K562 (cell line): ENCODE measurements around the gene TMEM209. TPM values are rescaled to one million over a fixed set of nuclear protein-coding genes. Genes with fewer than 3 reads are reported as not detected.

ENCODE experiments used
- DMBX1 ChIP-seq: fragments of 250-450 bp; sonication (Bioruptor Pico); IDR thresholded peaks from 2 replicates; pipeline ENCODE4 v1.8.0; 2022; ENCODE audit warnings: inconsistent platforms, mild to moderate bottlenecking, moderate library complexity, borderline replicate concordance
- NR2C1 ChIP-seq, 2 experiments: fragments of 450-650 bp; IDR thresholded peaks; 2 replicates each; pipeline ENCODE4 v1.6.1; 2017; ENCODE audit warnings: mild to moderate bottlenecking in 2 of 2, antibody characterized with exemption in 1 of 2, inconsistent platforms in 1 of 2, missing compliant biosample characterization in 1 of 2, missing genetic modification characterization in 1 of 2
- NR2C2 ChIP-seq, 2 experiments: fragments of 200-800 bp in 1 of 2; sonication (Bioruptor generic) in 1 of 2; sonication (generic) in 1 of 2; formaldehyde crosslinking in 1 of 2; IDR thresholded peaks; 2 replicates each; pipeline versions ENCODE4 v1.6.1 to v1.8.0; 2016 to 2022; ENCODE audit warnings: mild to moderate bottlenecking in 1 of 2, missing compliant biosample characterization in 1 of 2, missing genetic modification characterization in 1 of 2, missing genetic modification reagents in 1 of 2
- NR4A1 ChIP-seq, 2 experiments: fragments of 250-450 bp in 1 of 2; fragments of 450-650 bp in 1 of 2; sonication (Bioruptor Pico) in 1 of 2; IDR thresholded peaks; 2 replicates each; pipeline versions ENCODE4 v1.4.0 to v1.6.1; 2016 to 2020; ENCODE audit warnings: mild to moderate bottlenecking in 2 of 2, missing compliant biosample characterization in 1 of 2, missing genetic modification characterization in 1 of 2, moderate library complexity in 1 of 2
- PTRF ChIP-seq: fragments of 450-650 bp; IDR thresholded peaks from 2 replicates; pipeline ENCODE4 v1.6.1; 2016; ENCODE audit warnings: mild to moderate bottlenecking, missing genetic modification characterization, missing compliant biosample characterization
- SMAD4 ChIP-seq: fragments of 250-450 bp; sonication (Bioruptor Pico); conservative IDR thresholded peaks from 2 replicates; pipeline ENCODE4 v1.8.0; 2021; ENCODE audit warnings: inconsistent platforms, mild to moderate bottlenecking, moderate library complexity
- SREBF2 ChIP-seq: sonication (generic); formaldehyde crosslinking; IDR thresholded peaks from 2 replicates; pipeline ENCODE4 v1.4.0; 2020; ENCODE audit warnings: mild to moderate bottlenecking, missing genetic modification reagents
- TAL1 ChIP-seq: fragments of 450-650 bp; IDR thresholded peaks from 2 replicates; pipeline ENCODE4 v1.6.1; 2016; ENCODE audit warnings: mild to moderate bottlenecking
- polyA plus RNA-seq, 8 experiments: library from polyadenylated mRNA; depleted of rRNA in 4 of 8; stranded (reverse) in 5 of 8; unstranded in 3 of 8; fragments of >200 nt; fragmentation: Nextera tagmentation in 2 of 8; fragmentation: Illumina TruSeq in 1 of 8; extraction: Ambion mirVana in 2 of 8; extraction: Trizol in 1 of 8; gene quantifications; 2 replicates each; pipeline versions ENCODE4 v1.2.1 to v1.2.3, GENCODE V29; 2011 to 2014; ENCODE audit warnings: inconsistent platforms in 1 of 8, missing spikeins in 1 of 8
- total RNA-seq, 7 experiments: library from RNA; depleted of rRNA in 6 of 7; stranded (reverse); fragments of >200 nt in 6 of 7; fragmentation: Illumina TruSeq in 2 of 7; extraction: Trizol in 2 of 7; gene quantifications; 2 replicates each; pipeline versions ENCODE4 v1.2.1 to v1.2.3, GENCODE V29; 2011 to 2021; ENCODE audit warnings: low replicate concordance in 1 of 7
- TF ChIP-seq, protein P1 (sequence below), 2 experiments: fragments of 250-450 bp in 1 of 2; fragments of 450-650 bp in 1 of 2; sonication (Bioruptor Pico) in 1 of 2; IDR thresholded peaks; 2 replicates each; pipeline versions ENCODE4 v1.6.1 to v1.8.0; 2016 to 2021; ENCODE audit warnings: mild to moderate bottlenecking in 2 of 2, moderate library complexity in 2 of 2, missing compliant biosample characterization in 1 of 2, missing genetic modification characterization in 1 of 2
- TF ChIP-seq, protein P2 (sequence below), 3 experiments: IDR thresholded peaks in 2 of 3; conservative IDR thresholded peaks in 1 of 3; 2 replicates each; pipeline ENCODE4 v1.5.1; 2011 to 2012; ENCODE audit warnings: low read length in 3 of 3, mild to moderate bottlenecking in 3 of 3, control low read depth in 2 of 3, improper control_type of control experiment in 1 of 3, inconsistent platforms in 1 of 3, low read depth in 1 of 3, mixed read lengths in 1 of 3, moderate library complexity in 1 of 3; ENCODE audit not compliant: insufficient read depth in 2 of 3
- TF ChIP-seq, protein P3 (sequence below): fragments of 450-650 bp; IDR thresholded peaks from 2 replicates; pipeline ENCODE4 v1.6.1; 2017; ENCODE audit warnings: antibody characterized with exemption, mild to moderate bottlenecking

TMEM209 gene
- total and polyA plus RNA-seq, 9 of the 15 experiments (the other 6 are each of a cell fraction or from before 2014, with no cell fraction given) = 36.8 to 116 (median 76.6) TPM

DNA sequence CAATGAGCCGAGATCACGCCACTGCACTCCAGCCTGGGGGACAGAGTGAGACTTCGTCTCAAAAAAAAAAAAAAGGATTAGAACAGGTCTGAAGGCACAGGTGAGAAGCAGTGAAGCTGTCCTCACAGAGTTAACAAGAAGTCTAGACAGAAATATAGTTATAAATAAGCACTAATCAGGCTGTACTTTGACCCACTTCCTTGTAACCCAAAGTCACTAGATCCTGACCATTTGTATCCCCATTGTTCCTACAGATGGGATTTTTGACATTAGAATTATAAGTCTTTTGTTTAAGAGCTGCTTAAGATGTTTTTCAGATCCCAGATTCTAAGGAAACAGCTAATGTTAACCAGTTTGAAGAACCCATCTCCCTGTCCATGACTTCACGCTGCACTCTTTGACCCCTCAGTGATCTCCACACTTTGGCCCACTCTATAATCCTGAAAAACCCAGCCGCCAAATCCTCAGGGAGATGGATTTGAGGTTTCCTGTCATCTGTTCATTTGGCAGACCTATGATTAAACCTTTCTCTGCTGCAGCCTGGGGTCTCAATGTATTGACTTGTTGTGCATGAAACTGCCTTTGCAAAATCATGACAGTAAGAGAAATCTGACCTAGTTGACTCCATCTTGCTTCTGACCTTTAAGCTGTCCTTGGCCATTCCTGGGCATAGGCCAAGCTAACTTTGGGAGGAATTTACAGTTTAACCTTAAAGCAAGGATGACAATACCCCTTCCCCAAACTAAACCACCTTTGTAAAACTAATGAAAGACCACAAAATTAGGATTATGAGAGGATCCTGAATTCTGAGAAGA lies 13.8 kb upstream of the TMEM209 start (continued):
- TF ChIP-seq NR4A1 (CRISPR knock-in tag; IDR thresholded peaks at IDR 0.05) (no peak), NR4A1 (tag; IDR thresholded peaks at IDR 0.05) (peak; percentile 69; the same call in 1 of the 2 replicates), NR2C1 (IDR thresholded peaks at IDR 0.05) (no peak), NR2C1 (tag; IDR thresholded peaks at IDR 0.05) (peak; percentile 41; the same call in 1 of the 2 replicates), DMBX1 (CRISPR knock-in tag) (0 out of 2 replicates have a peak, but pooled peaks have one; percentile 44), TAL1 (no peak), NR2C2 (CRISPR knock-in tag; IDR thresholded peaks at IDR 0.05) (no peak), NR2C2 (tag; IDR thresholded peaks at IDR 0.05) (peak; percentile 23; the same call in 1 of the 2 replicates), PTRF (tag) (peak; percentile 79; the same call in 1 of the 2 replicates), SREBF2 (CRISPR knock-in tag) (no peak), SMAD4 (CRISPR knock-in tag) (0 out of 2 replicates have a peak, but pooled peaks have one; percentile 23)
- TF ChIP-seq, protein P1, sequence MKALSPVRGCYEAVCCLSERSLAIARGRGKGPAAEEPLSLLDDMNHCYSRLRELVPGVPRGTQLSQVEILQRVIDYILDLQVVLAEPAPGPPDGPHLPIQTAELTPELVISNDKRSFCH (CRISPR knock-in tag; IDR thresholded peaks at IDR 0.05) = no peak
- TF ChIP-seq, protein P1 (tag; IDR thresholded peaks at IDR 0.05) = 0 out of 2 replicates have a peak, but pooled peaks have one; percentile 21
- TF ChIP-seq, protein P2, sequence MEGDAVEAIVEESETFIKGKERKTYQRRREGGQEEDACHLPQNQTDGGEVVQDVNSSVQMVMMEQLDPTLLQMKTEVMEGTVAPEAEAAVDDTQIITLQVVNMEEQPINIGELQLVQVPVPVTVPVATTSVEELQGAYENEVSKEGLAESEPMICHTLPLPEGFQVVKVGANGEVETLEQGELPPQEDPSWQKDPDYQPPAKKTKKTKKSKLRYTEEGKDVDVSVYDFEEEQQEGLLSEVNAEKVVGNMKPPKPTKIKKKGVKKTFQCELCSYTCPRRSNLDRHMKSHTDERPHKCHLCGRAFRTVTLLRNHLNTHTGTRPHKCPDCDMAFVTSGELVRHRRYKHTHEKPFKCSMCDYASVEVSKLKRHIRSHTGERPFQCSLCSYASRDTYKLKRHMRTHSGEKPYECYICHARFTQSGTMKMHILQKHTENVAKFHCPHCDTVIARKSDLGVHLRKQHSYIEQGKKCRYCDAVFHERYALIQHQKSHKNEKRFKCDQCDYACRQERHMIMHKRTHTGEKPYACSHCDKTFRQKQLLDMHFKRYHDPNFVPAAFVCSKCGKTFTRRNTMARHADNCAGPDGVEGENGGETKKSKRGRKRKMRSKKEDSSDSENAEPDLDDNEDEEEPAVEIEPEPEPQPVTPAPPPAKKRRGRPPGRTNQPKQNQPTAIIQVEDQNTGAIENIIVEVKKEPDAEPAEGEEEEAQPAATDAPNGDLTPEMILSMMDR (IDR thresholded peaks at IDR 0.05 in 2 of 3, conservative IDR thresholded peaks at IDR 0.05 in 1 of 3; ENCODE audit: insufficient read depth in 2 of 3, low read depth in 1 of 3, low read length in 3 of 3) = no peak
- TF ChIP-seq, protein P3, sequence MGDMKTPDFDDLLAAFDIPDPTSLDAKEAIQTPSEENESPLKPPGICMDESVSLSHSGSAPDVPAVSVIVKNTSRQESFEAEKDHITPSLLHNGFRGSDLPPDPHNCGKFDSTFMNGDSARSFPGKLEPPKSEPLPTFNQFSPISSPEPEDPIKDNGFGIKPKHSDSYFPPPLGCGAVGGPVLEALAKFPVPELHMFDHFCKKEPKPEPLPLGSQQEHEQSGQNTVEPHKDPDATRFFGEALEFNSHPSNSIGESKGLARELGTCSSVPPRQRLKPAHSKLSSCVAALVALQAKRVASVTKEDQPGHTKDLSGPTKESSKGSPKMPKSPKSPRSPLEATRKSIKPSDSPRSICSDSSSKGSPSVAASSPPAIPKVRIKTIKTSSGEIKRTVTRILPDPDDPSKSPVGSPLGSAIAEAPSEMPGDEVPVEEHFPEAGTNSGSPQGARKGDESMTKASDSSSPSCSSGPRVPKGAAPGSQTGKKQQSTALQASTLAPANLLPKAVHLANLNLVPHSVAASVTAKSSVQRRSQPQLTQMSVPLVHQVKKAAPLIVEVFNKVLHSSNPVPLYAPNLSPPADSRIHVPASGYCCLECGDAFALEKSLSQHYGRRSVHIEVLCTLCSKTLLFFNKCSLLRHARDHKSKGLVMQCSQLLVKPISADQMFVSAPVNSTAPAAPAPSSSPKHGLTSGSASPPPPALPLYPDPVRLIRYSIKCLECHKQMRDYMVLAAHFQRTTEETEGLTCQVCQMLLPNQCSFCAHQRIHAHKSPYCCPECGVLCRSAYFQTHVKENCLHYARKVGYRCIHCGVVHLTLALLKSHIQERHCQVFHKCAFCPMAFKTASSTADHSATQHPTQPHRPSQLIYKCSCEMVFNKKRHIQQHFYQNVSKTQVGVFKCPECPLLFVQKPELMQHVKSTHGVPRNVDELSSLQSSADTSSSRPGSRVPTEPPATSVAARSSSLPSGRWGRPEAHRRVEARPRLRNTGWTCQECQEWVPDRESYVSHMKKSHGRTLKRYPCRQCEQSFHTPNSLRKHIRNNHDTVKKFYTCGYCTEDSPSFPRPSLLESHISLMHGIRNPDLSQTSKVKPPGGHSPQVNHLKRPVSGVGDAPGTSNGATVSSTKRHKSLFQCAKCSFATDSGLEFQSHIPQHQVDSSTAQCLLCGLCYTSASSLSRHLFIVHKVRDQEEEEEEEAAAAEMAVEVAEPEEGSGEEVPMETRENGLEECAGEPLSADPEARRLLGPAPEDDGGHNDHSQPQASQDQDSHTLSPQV = peak; percentile 34; the same call in 1 of the 2 replicates
